Measurements from ENCODE around the gene SRRM4. TPM values are rescaled to one million over a fixed set of nuclear protein-coding genes. Genes with fewer than 3 reads are reported as not detected.

Gene SRRM4
- polyA plus RNA-seq, 1 experiment = not detected

- POLR2A ChIA-PET = no interaction called here
- Histone ChIP-seq H3K27me3 (ENCODE audit: control insufficient read depth, insufficient read depth, low read length) (no peaks in the 10 kb centered on the region), H3K4me3 (ENCODE audit: low read depth, low read length) (no peak overlapping the region), H3K36me3 (ENCODE audit: control insufficient read depth, insufficient read depth, low read length) (no peaks in the 10 kb centered on the region)
- no peak for DNase-seq (ENCODE audit: low read depth)
- CTCF ChIA-PET = no interaction called here
- no peak for TF ChIP-seq CTCF (IDR thresholded peaks at IDR 0.05; ENCODE audit: insufficient read depth, low read depth, low read length)
These were observed 108.9 kb downstream of the SRRM4 start for GRCh38 chr12:119090276-119090675.

- no peak overlapping the region for H3K4me3 ChIP-seq (ENCODE audit: low read depth, low read length)
- POLR2A ChIA-PET = no interaction called here
- H3K27me3 ChIP-seq (ENCODE audit: control insufficient read depth, insufficient read depth, low read length) = no peaks in the 10 kb centered on the region
- H3K36me3 ChIP-seq (ENCODE audit: control insufficient read depth, insufficient read depth, low read length) = no peaks in the 10 kb centered on the region
- TF ChIP-seq CTCF (IDR thresholded peaks at IDR 0.05; ENCODE audit: insufficient read depth, low read depth, low read length) = no peak
- CTCF ChIA-PET = no interaction called here
- DNase-seq (ENCODE audit: low read depth) = no peak
These were observed 109.5 kb downstream of the SRRM4 start for GRCh38 chr12:119090865-119091264.

DNA sequence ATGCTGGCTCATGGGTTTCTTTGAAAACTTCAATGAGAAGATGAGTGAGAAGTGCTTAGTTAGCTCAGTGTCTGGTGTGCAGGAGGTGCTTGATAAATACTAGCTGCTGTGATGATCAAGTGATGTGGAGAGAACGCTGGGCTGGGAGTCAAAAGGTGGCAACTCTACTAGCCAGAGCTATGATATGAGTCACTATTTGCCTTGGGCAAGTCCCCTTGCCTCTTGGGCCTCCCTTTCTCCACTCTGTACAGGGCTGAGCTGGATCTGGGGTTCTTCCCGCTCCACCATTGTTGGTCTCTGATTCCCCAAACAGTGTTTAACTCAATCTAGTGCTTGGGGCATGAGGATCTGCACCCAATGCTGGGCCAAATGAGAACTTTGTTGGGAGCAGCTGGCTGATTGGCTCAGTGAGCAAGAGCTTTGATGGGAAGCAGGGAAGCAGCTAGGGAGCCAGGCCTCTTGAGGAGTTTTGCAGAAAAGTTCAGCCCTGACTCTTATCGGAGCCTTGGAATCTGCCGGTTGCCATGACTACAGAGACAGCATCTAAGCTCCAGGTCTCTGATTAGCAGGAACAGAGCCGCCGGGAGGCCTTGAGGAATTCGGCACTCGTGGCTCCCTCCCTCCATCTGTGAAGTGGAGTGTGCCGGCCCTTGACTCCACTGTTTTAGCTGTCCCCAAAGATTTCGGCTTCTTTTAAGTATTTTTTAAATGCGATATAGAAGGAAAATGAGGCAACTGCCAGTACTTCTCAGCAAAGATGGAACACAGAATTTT, 115.3 kb downstream of the SRRM4 start:
- ChIA-PET POLR2A (no interaction called here), CTCF (interaction anchor here (1.5 kb wide), 1 partner anchor 18 kb away, joined by 3 read pairs; no protein-coding TSS in a partner anchor)
- no peak overlapping the region for H3K4me3 ChIP-seq (ENCODE audit: low read depth, low read length)
- no peaks in the 10 kb centered on the region for H3K36me3 ChIP-seq (ENCODE audit: control insufficient read depth, insufficient read depth, low read length)
- no peak for TF ChIP-seq CTCF (IDR thresholded peaks at IDR 0.05; ENCODE audit: insufficient read depth, low read depth, low read length)
- no peak for DNase-seq (ENCODE audit: low read depth)
- H3K27me3 ChIP-seq (ENCODE audit: control insufficient read depth, insufficient read depth, low read length) = no peaks in the 10 kb centered on the region

GRCh38 chr12:119100933-119101332, 119.6 kb downstream of the SRRM4 start:
- Histone ChIP-seq H3K36me3 (ENCODE audit: control insufficient read depth, insufficient read depth, low read length) (no peaks in the 10 kb centered on the region), H3K4me3 (ENCODE audit: low read depth, low read length) (no peak overlapping the region), H3K27me3 (ENCODE audit: control insufficient read depth, insufficient read depth, low read length) (no peaks in the 10 kb centered on the region)
- TF ChIP-seq CTCF (IDR thresholded peaks at IDR 0.05; ENCODE audit: insufficient read depth, low read depth, low read length) = no peak
- CTCF ChIA-PET = no interaction called here
- no peak for DNase-seq (ENCODE audit: low read depth)
- POLR2A ChIA-PET = no interaction called here

GRCh38 chr12:119102274-119102673, 120.9 kb downstream of the SRRM4 start:
- Histone ChIP-seq H3K27me3 (ENCODE audit: control insufficient read depth, insufficient read depth, low read length) (no peaks in the 10 kb centered on the region), H3K4me3 (ENCODE audit: low read depth, low read length) (no peak overlapping the region), H3K36me3 (ENCODE audit: control insufficient read depth, insufficient read depth, low read length) (no peaks in the 10 kb centered on the region)
- CTCF ChIA-PET = no interaction called here
- TF ChIP-seq CTCF (IDR thresholded peaks at IDR 0.05; ENCODE audit: insufficient read depth, low read depth, low read length) = no peak
- no peak for DNase-seq (ENCODE audit: low read depth)
- POLR2A ChIA-PET = no interaction called here

All from BJ (cell line).